ENCODE data around the gene B3GNT2. TPM values are rescaled to one million over a fixed set of nuclear protein-coding genes. Genes with fewer than 3 reads are reported as not detected.

The B3GNT2 gene
- total and polyA plus RNA-seq, 2 donors (not counting 1 experiment from before 2014, with no cell fraction given), result 14.3 to 24.6 TPM

- H3K27ac Mint-ChIP-seq, result peak overlapping the region; percentile 16
- no peak overlapping the region for H2AFZ ChIP-seq (ENCODE audit: insufficient read depth, low read depth, low read length, poor library complexity, severe bottlenecking)
- no CpG with 5 or more reads among the region's 1 CpG for WGBS (ENCODE audit: insufficient coverage)
- no peaks in the 10 kb centered on the region for H3K27me3 Mint-ChIP-seq
- peaks cover 81% of the 10 kb centered on the region for H4K20me1 ChIP-seq (ENCODE audit: control insufficient read depth, insufficient read depth, low read length, poor library complexity, severe bottlenecking)
- peaks cover 51% of the 10 kb centered on the region for H3K4me1 Mint-ChIP-seq
- TF ChIP-seq EZH2 (IDR thresholded peaks at IDR 0.05; ENCODE audit: borderline replicate concordance, insufficient read depth, low read depth, low read length, poor library complexity, severe bottlenecking) (no peak), CTCF (IDR thresholded peaks at IDR 0.05) (no peak)
- H3K9ac ChIP-seq (ENCODE audit: low read length), result no peak overlapping the region
- no peak overlapping the region for H3K4me2 ChIP-seq (replicated peaks; ENCODE audit: low read depth, low read length, poor library complexity, severe bottlenecking)
- H3K4me3 Mint-ChIP-seq, result no peak overlapping the region
- no peak overlapping the region for H3K4me3 ChIP-seq (ENCODE audit: control extremely low read depth in 1 of 5, extremely low read depth in 1 of 5, insufficient read depth in 1 of 5, low read depth in 2 of 5, low read length in 4 of 5)
- DNase-seq, result no peak
- no peaks in the 10 kb centered on the region for H3K9me3 Mint-ChIP-seq (ENCODE audit: insufficient read depth)
- peaks cover 0 to 27% of the 10 kb centered on the region in 2 donors for H3K4me1 ChIP-seq (ENCODE audit: control insufficient read depth in 2 of 2, insufficient read depth in 2 of 2, low read length in 2 of 2)
- intact Hi-C loops (cut with micrococcal nuclease), result no loop called here
- H3K9me3 ChIP-seq (ENCODE audit: control extremely low read depth in 1 of 3, control insufficient read depth in 2 of 3, insufficient read depth in 1 of 3, low read length in 2 of 3), result peaks cover 0 to 19% (median 5%) of the 10 kb centered on the region in 3 donors
- H3K27me3 ChIP-seq (replicated peaks in 1 of 4; ENCODE audit: control extremely low read depth in 1 of 4, control insufficient read depth in 3 of 4, insufficient read depth in 4 of 4, low read length in 3 of 4), result no peaks in the 10 kb centered on the region
- no peak for ATAC-seq (ENCODE audit: low read depth)
- H3K36me3 ChIP-seq (replicated peaks in 1 of 2; ENCODE audit: control extremely low read depth in 1 of 2, control insufficient read depth in 1 of 2, extremely low read depth in 1 of 2, insufficient read depth in 2 of 2, low read length in 1 of 2), result peaks cover 1 to 35% of the 10 kb centered on the region in 2 experiments
- POLR2A ChIA-PET, result no interaction called here
- H3K79me2 ChIP-seq (ENCODE audit: control insufficient read depth, insufficient read depth, low read length), result peaks cover 70% of the 10 kb centered on the region
- CTCF ChIA-PET, result no interaction called here
- H3K27ac ChIP-seq (ENCODE audit: low read length in 2 of 2), result peak overlapping the region in 1 of 2 donors; percentile 47
Measured at GRCh38 chr2:62221141-62221540, 25.2 kb downstream of the B3GNT2 start.

GRCh38 chr2:62222171-62222570, 26.3 kb downstream of the B3GNT2 start:
- Histone ChIP-seq H3K9ac (ENCODE audit: low read length) (no peak overlapping the region), H4K20me1 (ENCODE audit: control insufficient read depth, insufficient read depth, low read length, poor library complexity, severe bottlenecking) (peaks cover 74% of the 10 kb centered on the region), H3K9me3 (ENCODE audit: control extremely low read depth in 1 of 3, control insufficient read depth in 2 of 3, insufficient read depth in 1 of 3, low read length in 2 of 3) (peaks cover 0 to 19% (median 5%) of the 10 kb centered on the region in 3 donors), H3K27me3 (replicated peaks in 1 of 4; ENCODE audit: control extremely low read depth in 1 of 4, control insufficient read depth in 3 of 4, insufficient read depth in 4 of 4, low read length in 3 of 4) (no peaks in the 10 kb centered on the region), H3K4me3 (ENCODE audit: control extremely low read depth in 1 of 5, extremely low read depth in 1 of 5, insufficient read depth in 1 of 5, low read depth in 2 of 5, low read length in 4 of 5) (no peak overlapping the region), H2AFZ (ENCODE audit: insufficient read depth, low read depth, low read length, poor library complexity, severe bottlenecking) (no peak overlapping the region), H3K27ac (ENCODE audit: low read length in 2 of 2) (no peak overlapping the region), H3K36me3 (replicated peaks in 1 of 2; ENCODE audit: control extremely low read depth in 1 of 2, control insufficient read depth in 1 of 2, extremely low read depth in 1 of 2, insufficient read depth in 2 of 2, low read length in 1 of 2) (peaks cover 1 to 36% of the 10 kb centered on the region in 2 experiments), H3K4me2 (replicated peaks; ENCODE audit: low read depth, low read length, poor library complexity, severe bottlenecking) (no peak overlapping the region), H3K79me2 (ENCODE audit: control insufficient read depth, insufficient read depth, low read length) (peaks cover 59% of the 10 kb centered on the region), H3K4me1 (ENCODE audit: control insufficient read depth in 2 of 2, insufficient read depth in 2 of 2, low read length in 2 of 2) (peaks cover 0 to 18% of the 10 kb centered on the region in 2 donors)
- no peaks in the 10 kb centered on the region for H3K27me3 Mint-ChIP-seq
- H3K4me1 Mint-ChIP-seq, result peaks cover 44% of the 10 kb centered on the region
- ATAC-seq (ENCODE audit: low read depth), result no peak
- H3K27ac Mint-ChIP-seq, result no peak overlapping the region
- no peak for TF ChIP-seq CTCF (IDR thresholded peaks at IDR 0.05)
- no peaks in the 10 kb centered on the region for H3K9me3 Mint-ChIP-seq (ENCODE audit: insufficient read depth)
- 98% methylated on average over 10 of the region's 12 CpGs for WGBS (ENCODE audit: insufficient coverage)
- intact Hi-C loops (cut with micrococcal nuclease), result no loop called here
- CTCF ChIA-PET, result interaction anchor here (0.7 kb wide), 1 partner anchor 9 kb away, joined by 3 read pairs; no protein-coding TSS in a partner anchor
- POLR2A ChIA-PET, result no interaction called here
- DNase-seq, result no peak
- no peak overlapping the region for H3K4me3 Mint-ChIP-seq

Data from B cell (primary cell).